Erythroblast (primary cell): Measurements from ENCODE around the gene WDR64.

Experiments used
- GATA1 ChIP-seq: IDR thresholded peaks from 2 replicates; pipeline ENCODE4 v1.6.1; 2011; ENCODE audit warnings: low read depth, mild to moderate bottlenecking, control low read depth, low read length, moderate library complexity
- POLR2A ChIP-seq: IDR thresholded peaks from 2 replicates; pipeline ENCODE4 v1.6.1; 2011; ENCODE audit warnings: mild to moderate bottlenecking, low read length

- no peak for TF ChIP-seq POLR2A
- no peak for TF ChIP-seq GATA1
Measured at GRCh38 chr1:241648159-241648558, 3.9 kb upstream of the WDR64 start.
